NT2/D1 (cell line): ENCODE data around the gene XRCC4.

Experiments used
- DNase-seq: peaks from one replicate; pipeline ENCODE4 v3.0.0-alpha.2; 2011; ENCODE audit warnings: low read depth, low spot score
- H3K27me3 ChIP-seq: 2 replicates; pipeline ENCODE4 v1.6.0; 2011; ENCODE audit warnings: mild to moderate bottlenecking; ENCODE audit not compliant: insufficient read length, insufficient read depth
- H3K36me3 ChIP-seq: 2 replicates; pipeline ENCODE4 v1.6.1; 2011; ENCODE audit warnings: mild to moderate bottlenecking, low read length, mixed read lengths; ENCODE audit not compliant: insufficient read depth, insufficient read length
- H3K4me1 ChIP-seq: 2 replicates; pipeline ENCODE4 v1.5.1; 2011; ENCODE audit not compliant: insufficient read depth, insufficient read length
- H3K4me3 ChIP-seq: 2 replicates; pipeline ENCODE4 v1.5.1; 2011; ENCODE audit warnings: low read depth; ENCODE audit not compliant: insufficient read length
- H3K9ac ChIP-seq: 2 replicates; pipeline ENCODE4 v1.6.0; 2011; ENCODE audit warnings: low read depth; ENCODE audit not compliant: insufficient read length
- H3K9me3 ChIP-seq: 2 replicates; pipeline ENCODE4 v1.5.1; 2011; ENCODE audit warnings: mild to moderate bottlenecking, low read length; ENCODE audit not compliant: insufficient read depth
- SUZ12 ChIP-seq: IDR thresholded peaks from 2 replicates; pipeline ENCODE4 v1.6.1; 2011; ENCODE audit not compliant: insufficient read length, insufficient read depth; ENCODE audit errors: extremely low read depth
- YY1 ChIP-seq: IDR thresholded peaks from 2 replicates; pipeline ENCODE4 v1.6.1; 2011; ENCODE audit not compliant: insufficient read length, insufficient read depth
- ZNF274 ChIP-seq: IDR thresholded peaks from 2 replicates; pipeline ENCODE4 v1.6.1; 2011; ENCODE audit warnings: mild to moderate bottlenecking, low read depth, low read length

XRCC4 gene

GRCh38 chr5:83036991-83037575 lies 40.3 kb upstream of the XRCC4 start:
- TF ChIP-seq YY1 (no peak), ZNF274 (no peak), SUZ12 (no peak)

DNA sequence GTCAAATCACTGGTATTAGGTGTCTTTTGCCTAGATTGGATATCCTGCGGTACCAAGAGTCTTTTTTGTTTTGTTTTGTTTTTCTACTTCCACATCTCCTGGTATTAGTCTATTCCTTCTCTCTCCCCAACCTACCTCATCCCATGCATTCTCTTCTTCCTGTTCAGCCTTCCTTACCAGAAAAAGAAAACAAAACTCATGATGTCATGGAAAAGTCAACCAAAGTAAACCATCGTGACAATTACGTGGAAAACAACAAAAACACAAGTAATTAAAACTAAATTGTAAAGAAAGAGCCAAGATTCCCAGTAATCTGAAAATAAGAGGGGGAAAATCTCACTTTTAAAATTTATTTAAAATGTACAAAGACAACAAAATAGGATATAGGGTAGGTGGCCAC lies 38.4 kb upstream of the XRCC4 start:
- DNase-seq: no peak
- Histone ChIP-seq H3K4me1 (no peaks in the 10 kb centered on the region), H3K9me3 (no peaks in the 10 kb centered on the region), H3K36me3 (no peaks in the 10 kb centered on the region), H3K9ac (no peak overlapping the region), H3K4me3 (no peak overlapping the region), H3K27me3 (no peaks in the 10 kb centered on the region)
- TF ChIP-seq SUZ12: no peak
- no peak for TF ChIP-seq ZNF274

More at GRCh38 chr5:83036991-83037575, 40.3 kb upstream of the XRCC4 start:
- Histone ChIP-seq H3K9me3 (no peaks in the 10 kb centered on the region), H3K4me3 (no peak overlapping the region), H3K9ac (no peak overlapping the region), H3K36me3 (no peaks in the 10 kb centered on the region), H3K4me1 (no peaks in the 10 kb centered on the region), H3K27me3 (no peaks in the 10 kb centered on the region)
- no peak for DNase-seq

DNA sequence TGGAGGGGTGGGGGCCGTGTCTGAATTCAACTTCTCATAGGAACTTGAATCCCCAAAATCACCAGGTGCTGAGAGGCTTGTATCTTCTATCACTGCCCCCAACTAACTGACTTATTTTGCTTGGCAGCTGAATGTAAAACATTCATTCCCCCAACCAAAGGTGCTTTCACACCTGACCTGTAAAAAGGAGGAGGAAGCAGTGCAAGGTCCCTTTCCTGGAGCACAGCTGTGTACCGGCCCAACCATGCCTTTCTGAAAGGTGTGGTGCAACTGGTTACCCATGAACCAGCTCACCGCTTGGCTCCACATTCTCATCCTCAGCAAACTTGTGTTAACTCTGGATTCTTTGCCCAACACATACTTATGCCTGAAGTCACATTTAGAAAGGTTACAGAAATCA lies 34.8 kb upstream of the XRCC4 start:
- Histone ChIP-seq H3K36me3 (no peaks in the 10 kb centered on the region), H3K9me3 (no peaks in the 10 kb centered on the region), H3K4me3 (no peak overlapping the region), H3K9ac (no peak overlapping the region), H3K27me3 (no peaks in the 10 kb centered on the region), H3K4me1 (no peaks in the 10 kb centered on the region)
- TF ChIP-seq YY1 (no peak), ZNF274 (no peak), SUZ12 (no peak)
- DNase-seq: no peak

DNA sequence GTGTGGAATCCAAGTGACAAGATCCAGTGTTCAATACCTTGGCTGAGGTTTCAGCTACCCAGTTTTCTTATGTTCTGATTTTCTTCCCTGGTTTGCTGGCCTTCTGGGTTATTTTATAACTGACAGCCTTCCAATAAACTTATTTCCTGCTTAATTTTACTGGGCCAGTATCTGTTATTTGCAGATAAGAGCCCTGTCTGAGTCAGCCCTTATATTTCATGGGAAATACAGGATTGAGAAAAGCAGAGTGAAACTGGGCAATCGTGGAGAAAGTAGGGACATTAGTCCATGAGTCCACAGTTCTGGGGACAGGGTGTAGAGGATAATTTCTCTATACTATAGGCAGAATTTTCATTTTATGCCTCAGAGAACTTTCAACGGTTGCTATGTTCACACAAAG lies 32.4 kb upstream of the XRCC4 start:
- Histone ChIP-seq H3K27me3 (no peaks in the 10 kb centered on the region), H3K4me3 (no peak overlapping the region), H3K9me3 (no peaks in the 10 kb centered on the region), H3K9ac (no peak overlapping the region), H3K36me3 (no peaks in the 10 kb centered on the region), H3K4me1 (no peaks in the 10 kb centered on the region)
- no peak for TF ChIP-seq YY1
- no peak for DNase-seq

DNA sequence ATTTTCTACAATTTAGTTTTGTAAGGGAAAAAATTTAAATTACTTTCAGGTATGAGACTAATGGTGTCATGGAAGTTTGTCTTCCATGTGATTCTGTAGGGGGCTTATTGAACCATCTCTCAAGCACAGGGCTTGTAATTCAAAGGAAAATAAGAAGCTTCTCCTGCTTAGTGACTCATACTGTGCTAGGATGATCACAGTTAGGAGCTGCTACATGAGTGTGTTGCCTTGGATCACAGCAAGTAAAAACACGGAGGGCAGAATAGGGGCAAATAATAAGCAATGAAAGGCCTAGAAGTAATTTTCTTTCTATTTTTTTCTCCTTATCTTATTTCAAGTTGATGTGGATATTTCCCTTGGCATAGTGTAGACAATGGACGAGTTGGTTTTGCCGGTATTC lies 29.1 kb upstream of the XRCC4 start:
- H3K36me3 ChIP-seq: peaks cover 10% of the 10 kb centered on the region
- TF ChIP-seq SUZ12: no peak
- no peak for TF ChIP-seq YY1
- TF ChIP-seq ZNF274: no peak
- no peaks in the 10 kb centered on the region for H3K27me3 ChIP-seq
- no peak overlapping the region for H3K4me3 ChIP-seq
- H3K4me1 ChIP-seq: no peaks in the 10 kb centered on the region
- DNase-seq: no peak
- no peak overlapping the region for H3K9ac ChIP-seq
- H3K9me3 ChIP-seq: no peaks in the 10 kb centered on the region

DNA sequence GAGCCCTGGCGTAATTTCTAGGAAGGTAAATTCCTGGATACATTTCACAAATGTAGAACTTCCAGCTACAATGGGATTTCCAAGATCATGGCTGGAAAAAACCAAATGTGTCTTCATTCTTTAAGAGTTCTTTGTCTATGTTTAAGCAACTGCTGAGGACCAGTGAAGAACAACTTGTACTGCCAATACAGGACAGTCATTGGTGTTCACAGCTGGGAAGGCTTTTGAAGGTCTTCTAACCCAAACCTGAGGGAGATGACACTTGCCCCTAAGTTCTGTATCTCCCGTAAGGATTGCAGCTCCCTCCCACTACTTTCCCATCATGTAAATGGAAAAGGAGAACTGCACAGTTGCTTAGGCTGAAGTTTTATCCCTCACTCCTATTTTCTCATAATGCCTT lies 28.5 kb upstream of the XRCC4 start:
- Histone ChIP-seq H3K27me3 (no peaks in the 10 kb centered on the region), H3K4me3 (no peak overlapping the region), H3K9ac (no peak overlapping the region), H3K36me3 (peaks cover 10% of the 10 kb centered on the region), H3K4me1 (no peaks in the 10 kb centered on the region), H3K9me3 (no peaks in the 10 kb centered on the region)
- no peak for TF ChIP-seq YY1
- no peak for TF ChIP-seq SUZ12
- DNase-seq: no peak

DNA sequence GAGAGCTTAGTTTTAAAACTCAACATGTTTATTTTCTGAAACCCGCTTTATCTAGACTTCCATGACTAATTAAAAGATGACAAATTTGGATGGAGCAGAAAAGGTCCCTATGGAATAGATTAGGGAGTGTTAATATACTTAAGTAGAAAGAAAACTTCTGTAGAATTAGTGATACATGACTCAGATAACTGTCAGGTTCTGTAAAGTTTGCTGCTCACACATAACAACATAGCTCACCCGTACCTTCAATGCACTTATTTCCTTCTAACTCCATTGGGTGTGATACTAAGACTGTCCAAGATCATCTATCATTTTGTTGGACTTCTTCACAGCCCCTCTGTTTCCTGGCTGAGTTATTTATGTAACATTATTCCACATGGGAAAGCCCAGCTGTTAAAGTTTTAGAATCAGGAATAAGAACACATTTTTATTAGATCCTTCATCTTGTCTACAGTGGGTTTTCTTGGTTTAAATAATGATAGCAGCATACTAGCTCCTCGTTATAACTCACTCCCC lies 27.9 kb upstream of the XRCC4 start:
- no peak overlapping the region for H3K9ac ChIP-seq
- no peak for TF ChIP-seq YY1
- TF ChIP-seq ZNF274: no peak
- no peak for TF ChIP-seq SUZ12
- no peaks in the 10 kb centered on the region for H3K27me3 ChIP-seq

More for the DNA sequence above, 27.9 kb upstream of the XRCC4 start:
- no peaks in the 10 kb centered on the region for H3K4me1 ChIP-seq
- DNase-seq: no peak
- no peak overlapping the region for H3K4me3 ChIP-seq
- peaks cover 14% of the 10 kb centered on the region for H3K36me3 ChIP-seq
- no peaks in the 10 kb centered on the region for H3K9me3 ChIP-seq
